Esophagus squamous epithelium (tissue), 4 donors: Measurements from ENCODE around the gene LRRC10B.

ENCODE experiments used
- POLR2A ChIP-seq, 4 donors: fragments of 450-650 bp; IDR thresholded peaks; one replicate each; pipeline ENCODE4 v1.6.1; 2017; ENCODE audit warnings: antibody characterized with exemption in 4 of 4, mild to moderate bottlenecking in 4 of 4, moderate library complexity in 3 of 4
- TF ChIP-seq, protein P1 (sequence below), 6 experiments: fragments of 450-650 bp in 4 of 6; fragments of 200-600 bp in 2 of 6; sonication (generic) in 2 of 6; IDR thresholded peaks; one replicate each; pipeline ENCODE4 v1.5.1; 2016 to 2019; ENCODE audit warnings: antibody characterized with exemption in 6 of 6, mild to moderate bottlenecking in 4 of 6, moderate library complexity in 4 of 6

DNA sequence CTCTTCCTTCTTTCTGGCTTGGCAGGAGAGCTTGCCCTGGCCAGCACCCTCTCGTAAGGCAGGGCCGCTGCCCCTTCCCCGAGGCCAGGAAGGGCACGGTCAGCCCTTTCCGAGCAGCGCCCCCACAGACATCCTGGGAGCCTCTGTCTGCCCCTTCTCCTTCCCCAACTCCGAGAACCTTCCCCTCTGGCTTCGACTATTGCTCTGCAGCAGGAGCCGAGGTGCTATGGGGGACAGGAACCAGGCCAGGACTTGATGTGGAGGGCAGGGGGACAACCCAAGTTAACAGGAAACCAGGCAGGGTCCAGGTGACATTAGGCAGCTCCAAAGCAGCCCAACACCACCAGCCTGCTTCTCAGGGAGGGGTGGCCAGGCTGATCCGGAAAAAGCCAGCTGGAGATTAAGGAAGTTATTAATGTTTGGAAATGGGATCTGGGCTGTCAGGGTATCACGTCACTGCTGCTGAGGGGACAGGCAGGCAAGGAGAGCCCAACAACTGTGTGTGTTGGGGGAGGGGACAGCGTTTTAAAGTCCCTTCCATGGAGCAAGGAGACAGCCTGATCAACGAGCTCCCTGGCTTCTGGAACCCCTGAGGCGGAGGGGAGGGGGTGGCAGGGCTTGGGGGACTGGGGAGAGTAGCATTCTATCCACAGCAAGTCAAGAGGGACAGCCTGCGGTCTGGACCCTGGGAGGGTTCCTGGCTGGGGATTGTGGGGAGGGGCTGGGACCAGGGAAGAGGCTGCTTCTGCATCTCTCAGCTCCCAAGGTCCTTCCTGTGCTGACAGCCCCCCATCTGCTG lies 45.0 kb downstream of the LRRC10B start:
- TF ChIP-seq, protein P1, sequence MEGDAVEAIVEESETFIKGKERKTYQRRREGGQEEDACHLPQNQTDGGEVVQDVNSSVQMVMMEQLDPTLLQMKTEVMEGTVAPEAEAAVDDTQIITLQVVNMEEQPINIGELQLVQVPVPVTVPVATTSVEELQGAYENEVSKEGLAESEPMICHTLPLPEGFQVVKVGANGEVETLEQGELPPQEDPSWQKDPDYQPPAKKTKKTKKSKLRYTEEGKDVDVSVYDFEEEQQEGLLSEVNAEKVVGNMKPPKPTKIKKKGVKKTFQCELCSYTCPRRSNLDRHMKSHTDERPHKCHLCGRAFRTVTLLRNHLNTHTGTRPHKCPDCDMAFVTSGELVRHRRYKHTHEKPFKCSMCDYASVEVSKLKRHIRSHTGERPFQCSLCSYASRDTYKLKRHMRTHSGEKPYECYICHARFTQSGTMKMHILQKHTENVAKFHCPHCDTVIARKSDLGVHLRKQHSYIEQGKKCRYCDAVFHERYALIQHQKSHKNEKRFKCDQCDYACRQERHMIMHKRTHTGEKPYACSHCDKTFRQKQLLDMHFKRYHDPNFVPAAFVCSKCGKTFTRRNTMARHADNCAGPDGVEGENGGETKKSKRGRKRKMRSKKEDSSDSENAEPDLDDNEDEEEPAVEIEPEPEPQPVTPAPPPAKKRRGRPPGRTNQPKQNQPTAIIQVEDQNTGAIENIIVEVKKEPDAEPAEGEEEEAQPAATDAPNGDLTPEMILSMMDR (IDR thresholded peaks at IDR 0.05), result no peak
- no peak for TF ChIP-seq POLR2A (IDR thresholded peaks at IDR 0.05)
